Measurements from ENCODE around the gene MTUS2.

GRCh38 chr13:29513002-29513980 is 693.2 kb downstream of the MTUS2 start:
- no peak for TF ChIP-seq EZH2phosphoT487 (IDR thresholded peaks at IDR 0.05; ENCODE audit: borderline replicate concordance, low read length)
- no peak for TF ChIP-seq CTCF (IDR thresholded peaks at IDR 0.05; ENCODE audit: low read depth, low read length, poor library complexity, severe bottlenecking)

All from DOHH2 (cell line).